HG02870 (cell line): ENCODE data around the gene AMPD3.

Source experiments
- ATAC-seq: cut with Tn5 transposase; IDR thresholded peaks from one replicate; pipeline ENCODE4 v1.9.1; 2021; ENCODE audit warnings: mild to moderate bottlenecking, moderate library complexity; ENCODE audit not compliant: unreplicated experiment

AMPD3 gene

DNA sequence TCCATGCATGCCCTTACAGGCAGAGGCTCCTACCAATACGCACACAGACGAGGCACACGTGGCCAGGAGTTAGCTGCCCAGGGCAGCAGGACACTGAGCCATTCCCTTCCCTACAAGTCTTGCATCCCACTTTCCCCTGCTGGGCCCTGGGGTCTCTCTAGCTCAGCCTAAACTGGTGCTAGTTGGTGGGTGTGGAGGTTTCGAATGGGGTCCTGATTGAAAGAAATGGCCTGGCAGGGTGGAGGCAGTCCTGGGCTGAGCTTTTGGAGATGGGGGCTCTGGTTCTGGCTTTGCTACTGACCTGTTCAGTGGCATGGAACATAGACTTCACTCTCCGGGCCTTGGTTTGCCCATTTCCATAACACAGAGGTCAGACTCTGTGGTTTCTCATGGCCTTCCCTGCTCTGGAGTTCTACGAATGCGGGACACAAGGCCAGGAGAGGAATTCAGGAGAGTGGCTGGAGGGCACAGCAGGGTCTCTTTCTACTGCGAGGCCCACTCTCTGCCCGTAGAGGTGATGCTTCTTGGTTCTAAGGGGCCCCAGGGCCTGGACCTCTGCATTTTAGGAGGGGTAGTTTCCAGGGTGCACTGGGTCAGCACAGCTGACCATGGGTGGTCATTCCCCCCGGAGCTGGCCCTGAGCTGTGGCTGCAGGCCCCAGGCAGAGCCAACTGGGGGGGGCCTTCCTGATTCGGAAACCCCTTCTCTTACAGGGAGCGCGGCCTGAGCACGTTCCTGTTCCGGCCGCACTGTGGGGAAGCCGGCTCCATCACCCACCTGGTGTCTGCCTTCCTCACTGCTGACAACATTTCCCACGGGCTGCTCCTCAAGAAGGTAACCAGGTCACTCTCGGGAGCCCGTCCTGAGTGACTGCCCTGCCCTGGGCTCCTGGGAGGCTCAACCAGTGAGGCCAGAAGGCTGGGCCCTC is 46.0 kb downstream of the AMPD3 start:
- no peak for ATAC-seq

DNA sequence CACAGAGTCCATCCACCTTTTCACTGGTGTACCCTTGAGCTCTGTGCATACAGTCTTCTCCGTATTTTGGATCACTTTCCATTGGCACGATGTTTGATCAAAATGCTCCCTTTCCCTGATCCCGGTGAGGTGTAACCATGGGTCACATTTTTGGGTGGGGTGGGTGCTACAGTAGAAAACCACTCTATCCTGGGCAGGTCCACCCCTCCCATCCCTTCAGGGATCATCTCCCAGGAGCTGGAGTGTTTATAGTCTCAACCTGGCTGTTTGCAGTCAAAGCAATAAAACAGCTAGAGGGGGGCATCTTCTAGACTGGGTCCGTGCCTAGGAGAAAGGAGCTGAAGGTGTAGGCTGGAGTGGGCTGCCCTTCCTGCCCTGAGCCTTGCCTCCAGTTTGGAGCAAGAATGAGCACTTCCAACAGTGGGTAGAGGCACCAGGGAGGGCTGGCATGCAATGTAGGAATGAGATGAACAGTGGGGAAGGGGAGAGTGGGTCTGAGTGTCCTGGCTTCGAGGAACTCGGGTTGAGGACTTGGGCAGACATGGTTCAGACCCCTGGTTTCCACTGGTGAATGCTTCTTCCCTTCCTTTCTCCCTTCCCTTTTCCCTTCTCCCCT is 47.1 kb downstream of the AMPD3 start:
- ATAC-seq, result no peak

DNA sequence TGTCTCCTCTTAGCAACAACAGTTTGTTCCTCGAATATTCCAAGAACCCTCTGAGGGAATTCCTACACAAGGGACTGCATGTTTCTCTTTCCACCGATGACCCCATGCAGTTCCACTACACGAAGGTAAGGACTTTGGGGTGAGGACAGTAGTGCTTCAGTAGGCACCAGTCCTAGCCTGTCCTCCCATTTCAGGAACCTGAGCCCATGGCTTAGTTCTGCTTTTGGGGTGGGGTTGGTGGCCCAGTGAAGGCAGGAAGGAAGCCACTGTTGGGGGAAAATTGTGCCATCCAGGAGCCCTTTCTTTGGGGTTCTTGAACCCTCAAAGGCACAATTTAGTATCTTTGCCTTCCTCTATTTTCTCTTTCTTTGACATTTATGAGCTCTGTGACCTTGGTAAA is 47.7 kb downstream of the AMPD3 start:
- no peak for ATAC-seq

DNA sequence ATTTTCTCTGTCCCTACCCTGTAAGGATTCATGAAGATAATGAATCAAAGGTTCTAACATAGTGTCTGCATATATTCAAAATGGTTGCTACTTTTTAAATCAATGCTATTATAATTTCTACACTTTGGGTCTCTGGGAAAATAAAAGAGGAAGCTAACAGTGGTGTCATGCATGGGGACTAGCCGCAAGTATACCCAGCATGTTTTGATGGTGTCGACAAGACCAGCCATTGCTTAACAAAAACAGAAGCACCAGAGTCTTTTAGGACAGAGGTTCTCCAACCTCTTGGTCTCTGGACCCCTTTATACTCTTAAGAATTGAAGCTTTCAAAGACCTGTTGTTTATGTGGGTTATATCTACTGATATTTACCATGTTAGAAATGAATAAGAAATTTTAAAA is 48.2 kb downstream of the AMPD3 start:
- no peak for ATAC-seq

DNA sequence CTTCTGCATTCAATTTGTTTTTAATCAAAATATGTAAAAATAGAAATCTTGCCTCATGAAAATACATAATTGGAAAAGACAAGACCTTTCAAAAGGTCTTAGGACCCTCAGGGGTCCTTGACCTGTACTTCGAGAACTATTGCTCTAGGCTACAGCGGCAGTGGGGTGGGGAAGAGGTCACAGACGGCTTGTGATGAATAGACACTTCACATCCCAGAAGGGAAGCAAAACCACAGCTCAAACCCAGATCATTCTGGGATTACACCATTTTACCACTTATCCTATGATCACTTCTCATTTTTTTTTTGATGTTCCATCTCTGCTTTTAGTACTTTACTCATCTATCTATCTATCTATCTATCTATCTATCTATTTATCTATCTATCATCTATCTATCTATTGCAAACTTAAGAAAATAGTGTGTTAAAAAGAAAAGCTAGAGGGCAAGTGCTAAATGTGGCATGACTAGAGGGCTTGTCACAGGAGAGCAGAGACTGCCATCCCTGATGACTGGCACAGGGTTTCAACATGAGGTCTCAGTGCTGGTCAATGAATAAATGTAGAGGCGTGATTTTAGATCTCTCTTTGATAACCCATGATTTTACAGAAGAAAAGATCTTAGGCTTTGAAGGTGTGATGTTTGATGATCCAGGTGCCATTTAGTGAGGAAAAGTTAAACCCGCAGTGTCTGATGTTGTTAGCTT is 48.9 kb downstream of the AMPD3 start:
- ATAC-seq, result no peak

DNA sequence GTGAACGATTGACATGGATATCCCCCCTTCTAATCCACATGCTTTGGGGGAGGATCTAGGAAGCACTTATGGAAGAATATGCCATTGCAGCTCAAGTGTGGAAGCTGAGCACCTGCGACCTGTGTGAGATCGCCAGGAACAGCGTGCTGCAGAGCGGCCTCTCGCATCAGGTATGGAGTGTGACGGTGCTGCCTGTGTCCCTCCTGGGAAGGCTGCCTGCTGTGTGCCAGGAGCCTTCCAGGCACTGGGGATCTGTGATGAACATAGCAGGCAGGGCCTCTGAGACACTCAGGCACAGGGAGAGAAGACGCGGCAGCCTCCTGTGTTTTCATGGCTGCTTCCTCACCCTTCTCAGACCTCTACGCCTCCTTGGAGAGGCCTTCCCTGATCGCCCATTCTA is 49.4 kb downstream of the AMPD3 start:
- ATAC-seq, result no peak

DNA sequence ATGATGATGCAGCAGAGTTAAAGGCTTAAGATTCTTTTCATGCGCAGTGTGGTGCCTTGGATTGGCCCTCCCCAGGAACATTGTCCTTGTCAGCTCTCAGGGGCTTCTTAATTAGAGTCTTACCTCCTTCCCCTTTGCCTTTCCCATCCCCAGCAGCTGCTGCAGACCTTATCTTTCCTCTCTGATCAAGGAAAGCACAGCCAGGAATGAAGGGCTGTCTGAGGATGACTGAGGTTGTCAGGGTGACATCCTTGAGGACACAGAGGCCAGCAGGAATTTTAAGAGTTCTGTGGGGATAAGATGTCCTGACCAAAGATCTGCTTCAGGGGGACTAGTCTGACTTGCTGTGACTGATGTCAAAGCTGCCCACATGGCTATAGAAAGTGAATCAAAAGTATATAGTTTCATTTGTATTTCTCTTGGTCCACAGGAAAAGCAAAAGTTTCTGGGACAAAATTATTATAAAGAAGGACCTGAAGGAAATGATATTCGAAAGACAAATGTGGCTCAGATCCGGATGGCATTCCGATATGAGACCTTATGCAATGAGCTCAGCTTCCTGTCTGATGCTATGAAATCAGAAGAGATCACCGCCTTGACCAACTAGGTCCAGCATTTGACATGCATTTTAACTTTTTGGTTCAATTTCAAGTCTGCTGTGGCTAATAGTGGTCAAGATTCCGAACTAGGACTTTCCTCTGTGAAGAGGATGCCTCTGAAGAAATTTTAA is 50.4 kb downstream of the AMPD3 start:
- ATAC-seq, result no peak

DNA sequence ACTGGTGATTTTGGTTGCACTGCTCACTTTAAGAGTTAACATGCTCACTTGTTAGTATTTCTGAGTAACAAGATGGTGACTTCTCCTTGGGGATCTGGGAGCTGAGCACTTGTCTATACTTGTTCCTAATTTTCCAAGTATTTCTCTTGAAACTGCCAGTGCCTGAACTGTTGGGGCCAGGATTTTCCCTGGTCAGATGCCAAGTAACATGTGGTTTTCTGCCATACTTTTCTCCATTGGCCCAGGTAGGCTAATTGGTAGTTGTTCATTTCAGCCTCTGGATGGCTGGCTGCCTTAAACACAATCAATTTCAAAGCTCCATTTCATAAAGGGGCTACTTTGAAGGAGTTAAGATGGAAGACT is 50.9 kb downstream of the AMPD3 start:
- ATAC-seq, result no peak

DNA sequence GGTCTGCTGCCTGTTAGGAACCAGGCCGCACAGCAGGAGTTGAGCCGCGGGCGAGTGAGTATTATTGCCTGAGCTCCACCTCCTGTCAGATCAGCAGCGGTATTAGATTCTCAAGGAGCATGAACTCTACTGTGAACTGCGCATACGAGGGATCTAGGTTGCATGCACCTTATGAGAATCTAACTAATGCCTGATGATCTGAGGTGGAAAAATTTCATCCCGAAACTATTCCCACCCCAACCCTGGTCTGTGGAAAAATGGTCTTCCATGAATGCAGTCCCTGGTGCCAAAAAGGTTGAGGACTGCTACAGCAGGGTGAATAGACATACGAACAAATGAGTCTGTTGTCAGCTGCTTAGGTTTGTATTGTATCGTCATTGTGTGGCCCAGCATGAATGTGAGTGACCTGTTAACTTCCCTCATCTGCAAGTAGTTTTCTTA is 56.1 kb downstream of the AMPD3 start:
- ATAC-seq, result no peak

DNA sequence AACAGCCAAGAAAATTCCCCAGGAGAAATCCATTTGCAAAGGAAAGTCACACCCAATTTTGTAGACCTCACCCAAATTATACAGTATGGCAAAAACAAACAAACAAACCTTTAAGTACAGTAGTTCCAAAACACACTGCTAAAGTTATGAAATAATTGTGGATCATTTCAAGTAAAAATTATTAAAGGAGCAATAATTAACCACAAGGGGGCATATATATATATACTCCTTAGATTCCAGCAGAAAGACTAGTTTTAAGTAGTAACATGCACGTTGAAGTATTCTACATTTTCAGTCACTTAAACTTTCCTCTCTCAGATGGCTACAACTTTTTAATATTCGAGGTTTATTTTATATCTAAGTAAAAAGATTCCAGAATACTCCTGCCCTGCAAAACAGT is 59.1 kb downstream of the AMPD3 start:
- no peak for ATAC-seq

DNA sequence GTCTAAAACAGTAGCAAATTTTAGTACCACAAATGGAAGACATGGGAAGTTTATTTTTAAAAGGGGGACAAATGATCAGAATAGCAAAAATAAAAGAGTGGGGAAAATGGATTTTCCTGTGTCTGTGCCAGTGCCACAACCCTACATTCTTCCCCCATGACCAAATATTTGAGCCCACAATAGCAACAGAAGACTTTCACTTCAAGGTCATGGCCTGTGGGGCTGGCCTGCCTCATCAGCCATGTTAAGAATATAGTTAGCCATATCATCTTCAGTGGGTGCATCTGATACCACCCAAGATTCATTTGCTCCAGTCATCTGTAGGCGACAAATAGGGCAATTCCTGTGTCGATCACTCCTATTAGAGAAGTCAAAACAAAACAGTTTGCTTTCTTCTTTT is 59.6 kb downstream of the AMPD3 start:
- ATAC-seq, result no peak

DNA sequence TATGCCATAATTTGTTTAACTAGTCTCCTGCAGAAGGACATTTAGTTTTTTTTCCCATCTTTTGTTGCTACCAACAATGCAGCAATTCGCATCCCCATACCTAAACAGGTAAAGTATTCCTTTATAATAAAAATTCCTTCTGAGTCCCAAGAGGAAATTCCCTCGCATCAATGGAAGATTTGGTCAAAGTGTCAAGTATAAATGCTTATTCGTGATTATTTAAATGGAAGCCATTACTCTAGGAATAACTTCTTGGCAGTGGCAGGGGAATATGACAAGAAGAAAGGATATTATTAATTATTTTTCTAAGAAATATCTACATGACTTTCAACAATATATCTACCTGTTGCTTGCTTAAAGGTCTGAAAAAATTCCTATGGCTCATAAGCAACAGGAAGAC is 60.4 kb downstream of the AMPD3 start:
- ATAC-seq, result no peak

DNA sequence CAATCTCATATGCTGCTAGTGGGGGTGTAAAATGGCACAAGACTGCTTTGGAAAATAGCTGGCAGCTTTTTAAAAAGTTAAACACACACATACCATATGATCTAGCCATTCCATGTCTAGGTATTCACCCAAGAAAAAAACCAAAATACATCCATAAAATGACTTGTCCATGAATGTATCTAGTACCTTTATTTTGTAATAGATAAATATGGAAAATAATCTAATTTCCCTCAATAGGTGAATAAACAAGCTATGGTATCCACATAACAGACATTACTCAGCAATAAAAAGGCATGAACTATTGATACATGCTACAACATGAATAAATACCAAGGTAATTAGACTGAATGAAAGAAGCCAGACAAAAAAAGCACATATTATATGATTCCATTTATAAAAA is 63.1 kb downstream of the AMPD3 start:
- ATAC-seq, result no peak

DNA sequence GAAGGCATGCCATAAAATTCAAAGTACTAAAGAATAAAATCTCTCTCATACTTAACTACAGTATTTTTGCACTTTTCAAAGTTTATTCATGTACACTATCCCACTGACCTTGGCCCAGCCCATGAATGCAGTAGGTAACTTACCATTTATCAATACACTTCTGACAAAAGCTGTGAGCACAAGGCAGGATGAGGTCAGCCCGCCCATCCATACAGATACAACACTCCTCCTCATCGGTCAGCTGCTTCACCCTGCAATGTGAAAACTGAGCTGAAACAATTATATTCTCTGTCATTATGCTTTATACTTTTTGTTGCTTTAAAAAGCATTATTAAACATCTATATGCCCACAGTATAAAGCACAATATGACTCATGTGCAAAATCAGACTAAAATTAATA is 63.8 kb downstream of the AMPD3 start:
- no peak for ATAC-seq

DNA sequence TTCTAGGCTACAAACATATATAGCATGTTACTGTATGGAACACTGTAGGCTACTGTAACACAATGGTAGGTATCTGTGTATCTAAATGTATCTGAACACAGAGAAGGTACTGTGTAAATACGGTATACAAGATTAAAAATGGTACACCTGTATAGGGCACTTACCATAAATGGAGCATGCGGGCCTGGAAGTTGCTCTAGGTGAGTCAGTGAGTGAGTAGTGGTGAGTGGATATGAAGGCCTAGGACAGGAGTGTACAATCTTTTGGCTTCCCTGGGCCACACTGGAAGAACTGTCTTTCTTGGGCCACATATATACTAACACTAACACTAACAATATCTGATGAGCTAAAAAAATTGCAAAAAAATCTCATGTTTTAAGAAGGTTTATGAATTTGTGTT is 64.6 kb downstream of the AMPD3 start:
- no peak for ATAC-seq

DNA sequence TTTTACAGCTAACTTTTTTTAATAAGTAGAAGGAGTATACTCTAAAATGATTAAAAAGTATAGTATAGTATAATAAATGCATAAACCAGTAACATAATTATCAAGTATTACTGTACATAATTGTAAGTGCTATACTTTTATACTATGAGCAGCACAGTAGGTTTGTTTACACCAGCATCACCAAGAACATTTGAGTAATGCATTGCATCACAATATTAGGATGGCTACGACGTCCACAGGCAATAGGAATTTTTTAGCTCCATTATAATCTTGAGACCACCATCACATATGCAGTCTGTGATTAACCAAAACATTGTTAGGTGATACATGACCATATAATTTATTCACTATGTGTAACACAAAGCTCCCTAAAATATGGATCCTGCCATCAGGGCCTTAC is 65.5 kb downstream of the AMPD3 start:
- ATAC-seq, result no peak

DNA sequence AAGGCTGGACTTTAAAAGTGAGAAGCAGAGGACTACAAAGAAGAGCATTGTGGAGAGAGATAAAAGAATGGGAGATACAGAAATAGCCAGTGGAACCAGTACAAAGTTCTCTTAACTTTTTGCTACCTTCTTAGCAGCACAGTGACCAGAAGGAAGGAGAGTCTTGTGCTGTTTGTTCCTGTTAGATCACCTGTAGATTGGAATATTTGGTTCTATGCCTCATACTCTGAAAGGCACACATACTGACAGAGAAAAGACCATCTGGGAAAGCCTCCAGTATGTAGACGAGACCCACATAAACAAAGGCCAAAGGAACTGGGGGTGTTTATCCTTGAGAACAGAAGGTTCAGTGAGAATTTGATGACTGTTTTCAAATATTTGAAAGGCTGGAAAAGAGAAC is 67.2 kb downstream of the AMPD3 start:
- no peak for ATAC-seq

DNA sequence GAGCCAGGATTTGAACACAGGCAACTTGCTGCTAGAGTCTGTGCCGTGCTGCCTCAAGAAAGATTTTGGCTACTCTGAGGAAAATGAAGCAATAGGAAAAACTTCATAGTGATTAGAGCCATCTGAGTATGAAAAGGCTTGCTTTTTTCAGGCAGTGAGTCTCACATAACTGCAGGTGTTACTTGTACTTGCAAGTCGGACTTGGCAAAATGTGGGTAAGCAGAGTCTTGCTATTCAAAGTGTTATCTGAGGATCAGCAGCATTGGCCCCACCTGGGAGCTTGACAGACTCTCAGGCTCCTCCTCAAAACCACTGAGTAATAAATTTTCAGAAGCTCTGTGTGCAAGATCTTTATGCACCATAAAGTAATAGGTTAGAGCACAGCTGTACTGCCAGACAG is 67.9 kb downstream of the AMPD3 start:
- ATAC-seq, result no peak

DNA sequence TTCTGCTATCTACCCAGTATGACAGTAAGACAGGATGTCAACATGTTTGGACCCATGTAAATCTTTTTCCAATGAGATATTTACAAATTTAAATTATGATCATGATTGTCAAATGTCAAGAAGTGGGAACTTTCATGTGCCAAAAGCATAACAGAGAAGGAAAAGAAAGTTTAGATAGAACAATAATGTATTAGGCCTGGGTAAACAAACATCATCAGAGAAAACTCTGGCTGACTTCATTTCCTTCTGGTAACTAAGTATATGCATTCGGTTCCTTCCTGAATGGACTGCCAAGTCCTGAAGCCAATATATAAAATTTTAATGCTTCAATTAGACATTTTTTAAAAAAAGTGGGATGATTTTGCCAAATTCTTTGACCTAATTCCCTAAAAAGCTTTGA is 69.4 kb downstream of the AMPD3 start:
- no peak for ATAC-seq

DNA sequence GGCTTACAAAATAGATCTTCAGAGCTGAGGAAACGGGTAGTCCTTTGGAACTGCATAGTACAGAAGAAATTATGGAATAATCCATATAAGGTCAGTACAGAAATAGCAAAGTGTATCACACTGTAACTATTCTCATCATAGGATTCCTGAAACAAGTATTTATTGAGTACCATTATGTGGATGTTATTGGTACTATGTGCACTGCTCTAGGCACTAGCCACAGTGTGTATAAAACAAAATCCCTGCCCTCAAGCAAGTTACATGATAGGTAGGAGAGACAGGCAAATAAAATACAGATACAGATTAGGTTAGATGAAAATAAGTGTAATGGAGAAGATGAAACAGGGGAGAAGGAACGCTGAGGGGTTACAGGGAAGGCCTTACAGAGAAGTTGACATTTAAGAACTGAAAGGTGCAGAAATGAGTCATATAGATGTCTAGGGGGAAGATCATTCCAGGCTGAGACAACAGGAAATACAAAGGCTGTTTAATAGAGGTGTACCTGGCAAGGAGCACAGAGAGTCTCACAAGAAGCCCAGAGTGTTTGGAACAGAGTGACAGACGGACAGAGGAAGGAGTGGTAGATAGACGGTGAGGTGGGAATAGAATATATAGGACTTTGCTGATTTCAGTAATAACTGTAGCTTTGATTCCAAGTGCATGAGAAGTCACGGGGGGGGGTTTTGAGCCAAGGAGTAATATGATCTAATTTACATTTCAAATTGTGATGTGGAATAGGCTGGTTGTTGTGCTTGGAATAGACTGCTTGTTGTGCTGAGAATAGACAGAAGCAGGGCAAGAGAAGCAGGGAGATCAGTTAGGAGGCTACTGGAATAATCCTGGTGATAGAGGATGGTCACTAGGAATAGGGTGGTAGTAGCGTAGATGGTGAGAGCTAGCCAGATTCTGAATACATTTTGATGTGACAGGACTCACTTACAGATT is 72.2 kb downstream of the AMPD3 start:
- peak; percentile 91 for ATAC-seq
